ENCODE measurements around the gene PRKCB.

The PRKCB gene

DNA sequence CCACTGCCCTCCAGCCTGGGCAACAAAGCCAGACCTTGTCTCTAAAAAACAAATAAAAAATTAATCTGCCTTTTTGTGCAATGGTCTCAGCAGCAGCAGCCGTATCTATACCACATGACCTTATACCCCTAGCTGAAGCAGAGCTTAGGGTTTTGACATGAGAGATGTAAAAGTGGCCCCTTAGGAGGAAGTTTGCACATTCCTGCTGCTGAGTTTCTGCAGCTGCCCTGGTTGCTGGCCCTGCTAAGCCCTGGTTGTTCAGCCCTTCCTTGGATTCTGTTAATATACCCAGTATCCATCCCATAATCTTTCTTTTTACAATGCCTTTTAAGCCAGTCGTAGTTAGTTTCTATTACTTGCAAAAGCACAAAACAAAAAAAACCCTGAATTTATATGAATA lies 33.0 kb upstream of the PRKCB start:
- TF ChIP-seq, protein P1, sequence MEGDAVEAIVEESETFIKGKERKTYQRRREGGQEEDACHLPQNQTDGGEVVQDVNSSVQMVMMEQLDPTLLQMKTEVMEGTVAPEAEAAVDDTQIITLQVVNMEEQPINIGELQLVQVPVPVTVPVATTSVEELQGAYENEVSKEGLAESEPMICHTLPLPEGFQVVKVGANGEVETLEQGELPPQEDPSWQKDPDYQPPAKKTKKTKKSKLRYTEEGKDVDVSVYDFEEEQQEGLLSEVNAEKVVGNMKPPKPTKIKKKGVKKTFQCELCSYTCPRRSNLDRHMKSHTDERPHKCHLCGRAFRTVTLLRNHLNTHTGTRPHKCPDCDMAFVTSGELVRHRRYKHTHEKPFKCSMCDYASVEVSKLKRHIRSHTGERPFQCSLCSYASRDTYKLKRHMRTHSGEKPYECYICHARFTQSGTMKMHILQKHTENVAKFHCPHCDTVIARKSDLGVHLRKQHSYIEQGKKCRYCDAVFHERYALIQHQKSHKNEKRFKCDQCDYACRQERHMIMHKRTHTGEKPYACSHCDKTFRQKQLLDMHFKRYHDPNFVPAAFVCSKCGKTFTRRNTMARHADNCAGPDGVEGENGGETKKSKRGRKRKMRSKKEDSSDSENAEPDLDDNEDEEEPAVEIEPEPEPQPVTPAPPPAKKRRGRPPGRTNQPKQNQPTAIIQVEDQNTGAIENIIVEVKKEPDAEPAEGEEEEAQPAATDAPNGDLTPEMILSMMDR (conservative IDR thresholded peaks at IDR 0.05; ENCODE audit: low read depth) = no peak
- DNase-seq (ENCODE audit: low spot score) = no peak
- ChIA-PET POLR2A (ENCODE audit: low non-redundant PET) (no interaction called here), CTCF (interaction anchor here (0.6 to 1.9 kb wide), 8 partner anchors 31 to 850 kb away, joined by 3 to 12 read pairs (median 4); no protein-coding TSS in a partner anchor)
- H3K27ac ChIP-seq = no peak overlapping the region

DNA sequence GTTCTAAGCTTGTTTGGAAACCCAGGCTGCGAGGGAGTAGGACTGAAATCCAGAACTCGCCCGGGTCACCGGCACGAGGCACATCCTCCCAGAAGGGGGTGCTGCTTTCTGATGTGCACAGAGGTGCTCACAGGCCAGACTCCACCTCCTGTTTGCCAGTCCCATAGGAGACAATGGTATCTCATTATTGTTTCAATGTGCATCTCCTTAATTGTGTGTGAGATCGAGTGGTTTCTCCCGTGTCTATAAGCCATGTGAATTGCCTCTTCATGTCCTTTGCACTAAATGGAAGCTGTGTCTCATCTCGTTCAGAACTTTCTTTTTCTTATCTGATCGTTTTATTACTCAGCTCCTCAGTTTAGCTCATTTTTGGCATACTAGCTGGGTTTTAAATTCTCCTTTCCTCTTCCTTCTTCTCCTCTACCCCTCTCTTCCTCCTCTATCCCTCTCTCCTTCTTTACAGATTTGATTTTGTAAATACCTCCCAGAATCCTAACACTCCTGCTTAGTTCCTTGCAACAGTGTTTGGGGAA lies 32.1 kb upstream of the PRKCB start:
- TF ChIP-seq, protein P1 (conservative IDR thresholded peaks at IDR 0.05; ENCODE audit: low read depth) = peak; percentile 31; the same call in 1 of the 2 replicates
- peak; percentile 50 for DNase-seq (ENCODE audit: low spot score)
- H3K27ac ChIP-seq = no peak overlapping the region
- POLR2A ChIA-PET (ENCODE audit: low non-redundant PET) = no interaction called here
- CTCF ChIA-PET = interaction anchor here (0.6 to 1.9 kb wide), 10 partner anchors 30 to 851 kb away, joined by 3 to 12 read pairs (median 4); no protein-coding TSS in a partner anchor

DNA sequence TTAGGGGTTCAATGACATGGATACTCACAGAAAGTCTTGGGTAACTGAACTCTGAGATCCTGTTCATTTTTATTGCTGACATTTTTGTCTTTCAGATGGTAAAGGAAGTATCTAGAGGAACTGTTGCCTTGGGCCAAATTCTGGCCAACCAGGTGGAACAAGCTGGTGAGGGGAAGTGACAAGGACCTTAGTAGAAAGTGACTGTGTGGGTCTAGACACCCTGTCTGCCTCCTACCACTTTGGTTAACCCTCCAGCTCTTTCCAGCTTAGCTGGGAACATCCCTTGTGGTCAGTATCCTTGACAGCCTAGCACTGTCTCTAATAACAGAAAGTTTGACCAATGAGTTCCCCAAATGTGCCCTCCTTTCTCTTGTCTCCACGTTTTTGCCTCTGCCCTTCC lies 28.8 kb upstream of the PRKCB start:
- no peak for DNase-seq (ENCODE audit: low spot score)
- ChIA-PET CTCF (no interaction called here), POLR2A (ENCODE audit: low non-redundant PET) (no interaction called here)
- TF ChIP-seq, protein P1 (conservative IDR thresholded peaks at IDR 0.05; ENCODE audit: low read depth) = no peak
- H3K27ac ChIP-seq = no peak overlapping the region

DNA sequence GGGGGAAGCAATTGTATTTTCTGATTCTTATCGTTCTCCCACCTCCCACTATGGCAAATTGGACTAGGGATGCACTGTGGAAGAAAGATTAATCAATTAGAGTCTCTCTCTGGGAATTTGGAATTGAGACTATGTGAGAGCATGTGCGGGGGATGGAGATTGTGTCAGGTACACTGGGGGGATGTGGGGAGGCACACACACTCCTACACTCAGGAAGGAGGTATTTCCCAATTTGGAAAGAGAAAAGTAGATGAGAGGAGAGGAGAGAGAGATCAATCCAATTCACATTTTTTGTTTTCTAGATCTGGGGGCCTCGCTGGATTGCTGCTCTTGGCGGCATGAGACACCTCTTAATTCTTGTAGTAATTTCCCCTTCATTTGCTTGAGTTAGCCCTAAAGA lies 14.3 kb upstream of the PRKCB start:
- ChIA-PET POLR2A (ENCODE audit: low non-redundant PET) (no interaction called here), CTCF (no interaction called here)
- TF ChIP-seq, protein P1 (conservative IDR thresholded peaks at IDR 0.05; ENCODE audit: low read depth) = no peak
- DNase-seq (ENCODE audit: low spot score) = no peak
- no peak overlapping the region for H3K27ac ChIP-seq

DNA sequence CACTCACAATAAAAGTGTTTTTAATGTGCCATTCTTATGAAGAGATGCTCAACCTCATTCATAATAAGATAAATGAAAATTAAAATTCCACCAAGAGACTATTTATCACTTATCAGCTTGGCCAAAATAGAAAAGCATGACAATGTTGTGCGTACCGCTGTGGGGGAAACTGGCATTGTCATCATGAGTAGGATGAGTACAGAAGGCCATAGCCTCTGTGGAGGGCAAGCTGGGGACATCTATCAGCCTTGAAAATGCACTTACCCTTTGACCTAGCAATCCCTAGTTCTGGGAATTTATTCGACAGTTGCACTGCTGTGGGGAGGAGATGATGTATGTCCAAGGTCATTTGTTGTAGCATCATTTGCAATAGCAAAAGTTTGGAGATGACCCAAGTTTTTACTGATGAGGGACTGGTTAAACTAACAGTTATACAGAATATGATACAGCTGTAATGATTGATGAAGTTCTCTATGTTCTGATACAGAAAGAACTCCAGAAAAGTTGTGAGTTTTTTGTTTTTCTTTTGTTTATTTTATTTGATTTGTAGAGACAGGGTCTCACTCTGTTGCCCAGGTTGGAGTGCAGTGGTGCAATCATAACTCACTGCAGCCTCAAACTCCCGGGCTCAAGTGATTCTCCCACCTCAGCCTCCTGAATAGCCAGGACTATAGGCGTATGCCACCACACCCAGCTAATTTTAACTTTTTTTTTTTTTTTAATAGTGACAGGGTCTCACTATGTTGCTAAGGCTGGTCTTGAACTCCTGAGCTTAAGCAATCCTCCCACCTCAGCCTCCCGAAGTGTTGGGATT lies 13.7 kb upstream of the PRKCB start:
- DNase-seq (ENCODE audit: low spot score) = no peak
- POLR2A ChIA-PET (ENCODE audit: low non-redundant PET) = no interaction called here
- CTCF ChIA-PET = no interaction called here
- TF ChIP-seq, protein P1 (conservative IDR thresholded peaks at IDR 0.05; ENCODE audit: low read depth) = no peak
- H3K27ac ChIP-seq = no peak overlapping the region

DNA sequence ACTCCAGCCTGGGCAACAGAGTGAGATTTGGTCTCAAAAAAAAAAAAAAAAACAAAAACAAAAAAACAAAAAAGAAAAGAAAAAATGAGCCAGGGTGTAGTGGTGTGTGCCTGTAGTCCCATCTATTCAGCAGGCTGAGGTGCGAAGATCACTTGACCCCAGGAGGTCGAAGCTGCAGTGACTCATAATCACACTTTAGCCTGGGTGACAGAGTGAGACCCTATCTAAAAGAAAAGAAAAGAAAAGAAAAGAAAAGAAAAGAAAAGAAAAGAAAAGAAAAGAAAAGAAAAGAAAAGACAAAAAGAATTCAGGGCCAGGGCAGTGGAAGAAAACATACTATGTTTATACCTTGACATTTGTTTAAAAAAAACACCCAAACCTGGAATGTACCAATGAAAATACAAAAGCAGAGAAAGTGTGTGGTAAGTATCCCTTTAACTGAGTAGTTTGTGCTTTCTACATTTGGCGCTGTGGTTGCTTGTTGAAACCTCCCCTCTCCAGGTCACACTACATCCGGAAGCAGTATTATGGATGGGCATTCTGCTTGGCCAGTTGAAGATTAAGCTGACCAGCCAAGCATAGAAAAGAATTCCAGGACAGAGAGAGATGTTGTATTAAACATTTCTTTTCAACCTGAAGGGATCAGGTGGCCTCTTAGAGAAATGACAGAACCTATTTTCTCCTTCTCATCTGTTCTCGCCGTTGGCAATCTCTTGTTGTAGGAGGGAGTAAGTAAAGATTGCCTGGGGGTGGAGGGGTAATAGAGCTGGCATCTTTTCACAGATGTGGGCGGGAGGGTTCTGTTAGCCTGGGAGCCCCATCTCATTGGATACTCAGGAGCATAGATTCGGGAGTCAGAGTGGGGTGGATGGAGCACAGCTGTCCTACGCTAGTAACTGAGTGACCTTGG lies 12.1 kb upstream of the PRKCB start:
- no peak for DNase-seq (ENCODE audit: low spot score)
- TF ChIP-seq, protein P1 (conservative IDR thresholded peaks at IDR 0.05; ENCODE audit: low read depth) = no peak
- ChIA-PET CTCF (no interaction called here), POLR2A (ENCODE audit: low non-redundant PET) (no interaction called here)
- H3K27ac ChIP-seq = no peak overlapping the region

Measured in RWPE1 (cell line).